HG03469 (cell line): Measurements from ENCODE around the gene SKOR1.

Experiments used
- ATAC-seq: cut with Tn5 transposase; IDR thresholded peaks from one replicate; pipeline ENCODE4 v1.9.1; 2021; ENCODE audit warnings: mild to moderate bottlenecking, moderate library complexity, moderate number of reproducible peaks; ENCODE audit not compliant: unreplicated experiment

The SKOR1 gene, protein sequence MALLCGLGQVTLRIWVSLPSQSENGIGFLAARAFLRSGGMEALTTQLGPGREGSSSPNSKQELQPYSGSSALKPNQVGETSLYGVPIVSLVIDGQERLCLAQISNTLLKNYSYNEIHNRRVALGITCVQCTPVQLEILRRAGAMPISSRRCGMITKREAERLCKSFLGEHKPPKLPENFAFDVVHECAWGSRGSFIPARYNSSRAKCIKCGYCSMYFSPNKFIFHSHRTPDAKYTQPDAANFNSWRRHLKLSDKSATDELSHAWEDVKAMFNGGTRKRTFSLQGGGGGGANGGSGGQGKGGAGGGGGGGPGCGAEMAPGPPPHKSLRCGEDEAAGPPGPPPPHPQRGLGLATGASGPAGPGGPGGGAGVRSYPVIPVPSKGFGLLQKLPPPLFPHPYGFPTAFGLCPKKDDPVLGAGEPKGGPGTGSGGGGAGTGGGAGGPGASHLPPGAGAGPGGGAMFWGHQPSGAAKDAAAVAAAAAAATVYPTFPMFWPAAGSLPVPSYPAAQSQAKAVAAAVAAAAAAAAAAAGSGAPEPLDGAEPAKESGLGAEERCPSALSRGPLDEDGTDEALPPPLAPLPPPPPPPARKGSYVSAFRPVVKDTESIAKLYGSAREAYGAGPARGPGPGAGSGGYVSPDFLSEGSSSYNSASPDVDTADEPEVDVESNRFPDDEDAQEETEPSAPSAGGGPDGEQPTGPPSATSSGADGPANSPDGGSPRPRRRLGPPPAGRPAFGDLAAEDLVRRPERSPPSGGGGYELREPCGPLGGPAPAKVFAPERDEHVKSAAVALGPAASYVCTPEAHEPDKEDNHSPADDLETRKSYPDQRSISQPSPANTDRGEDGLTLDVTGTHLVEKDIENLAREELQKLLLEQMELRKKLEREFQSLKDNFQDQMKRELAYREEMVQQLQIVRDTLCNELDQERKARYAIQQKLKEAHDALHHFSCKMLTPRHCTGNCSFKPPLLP

DNA sequence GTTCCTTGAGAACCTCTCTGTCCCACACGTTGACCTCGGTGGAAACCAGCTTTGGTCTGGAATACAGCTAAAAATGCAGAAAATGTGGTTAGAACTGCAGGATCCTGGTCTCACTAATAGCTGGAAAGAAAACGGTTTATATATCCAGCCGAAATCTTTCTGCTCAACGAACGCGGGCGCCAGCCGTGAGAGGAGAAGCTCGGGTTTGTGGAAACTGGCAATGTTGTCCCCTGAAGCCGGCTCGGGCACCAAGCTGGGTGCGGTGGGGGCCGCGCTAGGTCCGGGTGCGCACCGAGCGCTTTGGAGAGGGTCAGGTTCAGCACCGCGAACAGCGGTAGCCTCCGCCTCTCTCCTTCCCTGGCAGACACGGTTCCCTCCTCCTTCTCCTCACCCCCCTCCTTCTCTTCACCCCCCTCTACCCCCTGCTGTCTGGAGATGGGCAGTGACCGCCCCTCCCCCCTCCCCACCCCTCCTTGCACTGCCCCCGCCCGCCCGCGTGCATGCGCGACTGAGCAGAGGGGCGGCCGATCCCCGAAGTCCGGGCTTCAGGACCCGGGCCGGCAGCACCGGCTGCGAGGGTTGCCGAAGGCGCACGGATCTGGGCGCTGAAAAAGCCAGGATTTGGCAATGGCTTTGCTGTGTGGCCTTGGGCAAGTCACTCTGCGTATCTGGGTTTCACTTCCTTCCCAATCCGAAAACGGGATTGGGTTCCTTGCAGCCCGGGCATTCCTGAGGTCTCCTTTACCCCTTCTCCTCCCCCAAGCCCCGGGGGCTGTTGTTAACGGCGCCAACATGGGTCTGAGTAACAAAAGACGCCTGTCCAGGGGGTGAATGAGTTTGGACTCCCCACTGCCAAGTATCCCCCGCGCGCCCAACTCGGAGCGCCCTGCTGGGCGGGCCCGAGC, at the start of gene SKOR1:
TSS of gene SKOR1 (plus strand) at position 534 of the 905 bp plus-strand sequence. CDS start at position 628, 94 bp downstream.
- no peak for ATAC-seq

DNA sequence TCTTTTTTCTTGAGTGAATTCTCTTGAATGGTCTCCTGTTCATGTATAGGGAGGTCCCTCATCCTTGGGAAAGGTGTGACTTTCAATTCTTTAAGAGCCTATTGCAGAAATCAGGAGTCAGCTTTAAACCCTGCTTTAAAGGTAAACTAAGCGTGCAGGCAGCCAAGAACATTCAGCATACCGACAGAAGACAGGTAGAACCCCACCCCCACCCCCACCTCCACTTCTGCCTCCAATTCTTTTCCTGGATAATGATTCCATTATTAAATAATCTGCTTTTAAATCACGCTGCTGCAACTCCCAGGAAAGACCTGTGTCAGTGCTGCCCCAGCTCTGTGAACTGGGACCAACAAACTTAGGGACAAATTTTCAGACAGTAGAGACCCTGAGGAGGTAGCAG, 49.3 kb upstream of the SKOR1 start:
- no peak for ATAC-seq

DNA sequence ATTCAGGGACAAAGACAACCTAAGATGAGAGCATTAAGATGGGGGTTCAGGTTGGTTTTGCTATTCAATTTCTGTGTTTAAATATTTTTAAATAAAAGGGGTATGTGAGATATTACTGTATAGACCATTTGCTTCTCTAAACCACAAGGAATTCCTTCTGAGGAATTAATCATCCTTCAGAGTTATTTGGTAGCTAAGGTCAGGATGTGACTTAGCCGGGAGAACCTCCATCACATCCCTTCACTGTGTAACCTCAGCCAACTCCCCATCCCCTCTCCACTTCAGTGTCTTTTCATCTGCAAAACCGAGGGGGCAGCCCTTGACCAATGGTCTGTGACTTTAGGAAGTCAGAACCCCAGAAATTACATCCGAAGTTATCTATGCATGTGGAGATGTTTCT, 48.7 kb upstream of the SKOR1 start:
- no peak for ATAC-seq

DNA sequence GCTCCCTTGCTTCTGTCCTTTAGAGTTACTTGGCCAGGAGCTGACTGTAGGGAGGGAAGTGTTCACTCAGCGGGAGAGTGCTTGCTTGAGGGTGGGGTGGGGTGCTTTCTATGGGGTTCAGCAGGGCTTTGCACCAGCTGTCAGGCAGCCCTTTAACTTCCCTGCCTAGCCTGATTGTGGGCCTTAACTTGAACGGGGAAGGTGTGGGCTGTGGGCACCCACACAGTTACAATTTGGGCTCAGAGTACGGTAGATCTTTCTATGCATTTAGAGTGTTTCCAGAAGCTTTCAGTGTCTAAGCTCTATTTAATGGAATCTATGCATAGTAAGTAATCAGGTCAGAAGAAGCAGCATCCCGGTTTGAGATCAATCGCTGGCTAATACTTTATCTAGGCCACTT, 48.2 kb upstream of the SKOR1 start:
- ATAC-seq = no peak

DNA sequence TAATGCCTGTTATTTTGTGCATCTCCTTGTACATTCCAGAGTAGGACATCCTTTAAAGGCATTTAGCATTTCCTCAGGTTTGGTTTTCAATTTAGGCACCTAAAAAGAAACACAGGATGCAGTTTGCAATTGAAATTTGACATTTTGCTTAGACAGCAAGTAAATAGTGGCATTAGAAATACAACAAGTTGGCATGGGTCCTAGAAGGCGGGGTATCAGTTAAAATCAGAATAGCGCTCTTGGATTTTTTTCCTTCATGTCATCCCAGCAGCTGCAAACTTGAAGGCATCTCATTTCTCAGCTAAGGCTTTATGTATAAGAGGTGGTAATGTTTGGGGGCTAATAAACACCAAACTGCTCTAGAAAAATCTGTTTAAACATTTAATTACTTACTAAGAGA, 47.5 kb upstream of the SKOR1 start:
- ATAC-seq = no peak

DNA sequence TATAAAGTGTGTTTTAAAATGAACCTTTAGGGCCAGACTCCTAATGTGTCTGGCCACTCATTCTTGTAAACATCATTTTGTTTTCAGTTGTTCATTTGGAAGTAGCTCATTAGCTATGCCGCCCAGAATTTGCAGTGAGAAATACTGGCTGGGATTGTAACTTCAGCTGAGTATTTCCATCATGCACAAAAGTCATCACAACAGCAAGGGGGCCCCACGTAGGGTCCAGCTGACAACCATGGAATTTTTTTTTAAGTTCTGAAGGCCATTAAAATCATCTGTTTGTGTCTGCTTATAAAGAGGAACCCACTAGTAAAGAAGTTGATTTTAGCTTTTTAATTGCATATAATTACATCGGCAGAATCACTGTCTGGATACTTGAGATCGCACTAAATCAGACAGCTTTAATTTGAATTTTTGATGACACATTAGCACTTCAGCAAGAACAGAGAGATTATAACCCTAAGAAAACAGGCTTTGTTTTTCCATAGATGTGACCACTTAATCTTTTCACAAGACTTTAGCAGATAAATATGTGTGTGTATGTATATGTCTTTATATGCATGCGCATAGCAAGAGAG, 46.3 kb upstream of the SKOR1 start:
- ATAC-seq = no peak

DNA sequence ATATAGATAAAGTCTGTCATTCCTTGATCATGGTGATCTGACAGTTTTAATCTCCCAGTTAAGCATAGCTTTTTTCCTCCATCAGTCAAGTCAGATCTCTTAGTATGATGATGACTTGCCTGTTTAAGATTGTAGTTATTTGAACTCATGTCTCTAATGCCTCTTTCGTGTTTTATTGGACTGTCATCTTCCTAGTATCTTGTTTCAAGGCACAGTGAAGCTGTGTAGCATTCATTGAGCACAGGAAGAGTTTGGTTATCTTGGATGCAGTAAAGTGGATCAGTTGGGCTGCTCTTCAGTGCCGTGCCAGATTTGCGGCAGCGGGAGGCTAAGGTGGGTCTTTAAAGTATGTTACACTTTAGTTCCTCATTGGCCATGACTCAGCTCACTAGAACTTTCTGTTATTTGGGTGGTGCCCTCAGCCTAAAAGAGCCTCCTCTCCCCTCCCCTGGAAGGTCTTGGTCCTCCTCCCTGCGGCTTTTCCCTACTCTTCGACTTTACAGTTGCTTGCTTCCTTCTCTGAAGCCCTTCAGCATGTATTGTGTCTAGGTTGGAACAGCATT, 45.7 kb upstream of the SKOR1 start:
- ATAC-seq = no peak

DNA sequence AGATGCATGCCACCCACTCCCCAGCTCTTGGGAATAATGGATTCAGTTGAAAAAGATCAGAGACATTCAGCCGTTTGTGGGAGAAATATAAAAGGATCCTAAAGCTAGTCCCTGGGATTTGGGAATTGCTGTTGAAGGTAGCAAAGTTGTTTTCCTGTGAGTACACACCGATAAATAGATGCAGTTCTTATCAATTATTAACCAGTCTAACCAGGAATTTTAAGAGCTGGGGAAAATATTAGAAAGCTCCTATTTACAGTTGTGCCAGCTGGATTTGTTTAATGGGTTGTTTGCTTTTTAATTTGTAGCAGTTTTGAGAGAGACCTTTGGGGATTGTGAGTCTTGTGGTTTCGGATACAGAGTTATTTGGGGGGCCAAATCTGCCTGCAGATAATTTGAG, 44.2 kb upstream of the SKOR1 start:
- ATAC-seq = no peak

DNA sequence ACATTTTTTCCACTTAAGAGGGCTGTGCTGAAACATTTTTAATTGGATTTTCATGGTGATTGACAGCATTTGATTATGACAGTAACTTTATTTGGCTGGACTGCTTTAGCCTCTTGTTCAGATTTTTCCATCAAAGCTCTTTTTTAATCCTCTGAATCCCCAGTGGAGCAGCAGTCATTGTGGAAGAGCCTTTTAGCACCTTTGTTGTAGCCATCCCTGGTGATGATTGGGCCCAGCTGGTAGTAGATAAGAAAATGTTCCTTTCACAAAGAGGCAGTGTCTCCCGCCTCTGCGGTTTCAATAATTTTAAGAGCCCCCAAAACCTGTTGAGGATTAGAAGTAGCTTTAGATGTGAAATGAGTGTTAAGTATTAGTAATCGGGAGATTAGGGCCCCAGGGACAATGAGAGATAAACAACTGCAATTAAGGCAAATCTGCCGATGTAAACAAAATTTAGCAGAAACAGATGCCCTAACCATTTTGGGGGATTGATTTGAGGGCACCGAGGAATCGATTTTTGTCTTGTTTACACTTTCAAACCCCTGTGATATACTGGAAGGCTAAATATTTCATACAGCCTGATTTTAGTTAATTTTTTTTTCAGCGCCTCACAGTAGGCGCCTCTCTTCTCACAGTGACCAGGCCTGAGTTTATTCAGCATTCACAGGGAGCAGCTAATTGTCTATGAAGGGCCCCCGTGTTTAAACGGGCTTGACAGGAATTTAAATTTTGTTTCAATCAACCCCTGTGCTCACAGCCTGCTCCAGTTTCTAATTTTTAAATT, 43.2 kb upstream of the SKOR1 start:
- ATAC-seq = no peak

DNA sequence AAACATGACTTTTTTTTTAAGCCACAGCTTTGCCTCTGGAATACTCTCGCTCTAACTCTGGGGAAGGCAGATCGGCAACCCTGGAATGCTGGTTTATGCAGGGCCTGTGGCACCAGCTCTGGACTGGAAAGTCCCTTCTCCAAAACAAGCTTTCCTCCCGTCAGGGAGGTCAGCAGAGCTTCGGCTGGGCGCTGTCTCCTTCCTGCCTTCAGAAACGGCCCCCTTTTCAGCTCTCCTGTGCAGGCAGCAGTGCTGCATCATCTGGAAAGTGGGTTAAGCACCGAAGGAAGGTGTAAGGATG, 42.7 kb upstream of the SKOR1 start:
- ATAC-seq = no peak

DNA sequence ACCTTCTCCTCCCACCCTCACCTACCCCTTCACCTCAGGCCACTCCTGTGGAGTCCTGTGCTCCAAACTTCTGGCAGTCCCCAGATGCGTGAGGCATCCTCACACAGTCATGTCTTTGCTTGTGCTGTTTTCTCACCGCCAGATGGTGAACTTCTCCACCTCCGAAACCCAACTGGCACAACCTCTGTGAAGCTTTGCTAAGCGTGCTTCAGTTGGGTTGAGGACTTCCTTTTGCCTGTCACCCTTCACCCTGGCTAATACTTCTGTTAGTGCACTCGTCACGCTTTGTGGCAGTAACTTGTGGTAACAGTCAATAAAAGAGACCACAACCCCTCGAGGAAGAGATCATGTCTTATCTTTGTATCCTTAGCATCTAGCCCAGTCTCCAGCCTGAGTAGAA, 42.0 kb upstream of the SKOR1 start:
- peak; percentile 41 for ATAC-seq

DNA sequence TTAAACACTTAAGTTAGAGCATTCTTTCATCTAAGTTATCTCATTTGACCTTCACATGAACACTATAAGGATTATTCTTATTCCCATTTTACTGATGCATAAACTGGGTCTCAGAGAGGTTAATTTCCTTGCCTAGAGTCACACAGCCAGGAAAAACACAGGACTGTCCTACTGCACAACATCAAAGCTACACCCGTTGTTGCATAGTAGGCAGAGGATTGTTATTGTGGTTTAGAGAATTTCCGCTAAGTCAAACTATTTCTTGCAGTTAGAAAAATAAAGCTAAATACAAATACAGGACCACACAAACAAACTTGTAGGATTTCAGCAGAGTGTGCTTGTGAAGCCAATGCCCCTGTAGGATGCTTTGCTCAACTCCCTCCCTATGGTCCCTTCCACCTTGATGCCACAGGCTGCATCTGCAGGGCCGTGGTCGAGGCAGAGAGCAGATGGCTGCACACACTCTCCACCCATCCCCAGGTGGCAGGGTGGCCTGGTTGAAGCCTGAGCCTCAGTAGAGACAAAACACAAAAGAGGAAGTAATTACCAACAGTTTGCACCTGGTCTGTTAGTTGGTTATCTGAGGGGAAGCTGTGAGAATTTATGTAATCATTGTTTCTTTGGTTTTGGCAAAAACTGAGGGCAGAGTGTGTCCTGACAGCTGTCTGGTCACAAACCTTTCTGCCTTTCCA, 41.1 kb upstream of the SKOR1 start:
- peak; percentile 65 for ATAC-seq

DNA sequence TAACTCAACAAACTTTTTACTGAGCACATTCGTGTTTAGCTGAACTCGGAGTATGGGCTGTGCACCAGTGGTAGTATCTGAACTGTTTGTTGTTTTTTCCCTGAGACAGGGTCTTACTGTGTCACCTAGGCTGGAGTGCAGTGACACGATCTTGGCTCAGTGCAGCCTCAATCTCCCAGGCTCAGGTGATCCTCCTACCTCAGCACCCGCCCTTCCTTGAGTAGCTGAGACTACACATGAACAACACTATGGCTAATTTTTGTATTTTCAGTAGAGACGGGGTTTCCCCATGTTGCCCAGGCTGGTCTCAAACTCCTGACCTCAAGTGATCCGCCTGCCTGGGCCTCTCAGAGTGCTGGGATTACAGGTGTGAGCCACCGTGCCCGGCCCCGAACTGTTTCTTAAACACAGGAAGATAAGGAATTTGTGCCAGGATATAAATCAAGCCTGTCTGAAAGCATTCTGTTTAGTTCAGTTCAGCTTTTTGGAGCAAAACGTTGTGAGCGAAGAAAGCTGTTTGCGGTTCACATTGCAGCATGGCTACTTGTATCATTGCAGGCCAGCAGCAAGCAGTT, 40.4 kb upstream of the SKOR1 start:
- ATAC-seq = no peak

DNA sequence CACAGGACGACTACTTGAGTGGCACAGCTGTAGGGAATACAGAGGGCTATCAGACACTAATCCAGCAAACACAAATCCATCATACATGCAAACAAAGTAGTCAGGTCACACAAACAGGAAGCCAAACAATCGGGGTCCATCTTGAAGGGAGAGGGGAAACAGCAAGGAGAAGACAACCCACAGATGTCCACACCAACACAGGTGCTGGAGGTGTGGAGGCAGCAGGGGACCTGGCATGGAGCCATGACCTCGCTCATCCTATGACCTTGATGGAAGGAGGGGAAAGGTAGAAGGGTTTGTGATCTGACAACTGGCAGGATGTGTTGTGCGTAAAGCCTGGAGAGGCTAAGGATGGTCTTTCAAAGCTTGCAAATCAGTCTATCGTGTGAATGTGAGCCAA, 39.9 kb upstream of the SKOR1 start:
- no peak for ATAC-seq

DNA sequence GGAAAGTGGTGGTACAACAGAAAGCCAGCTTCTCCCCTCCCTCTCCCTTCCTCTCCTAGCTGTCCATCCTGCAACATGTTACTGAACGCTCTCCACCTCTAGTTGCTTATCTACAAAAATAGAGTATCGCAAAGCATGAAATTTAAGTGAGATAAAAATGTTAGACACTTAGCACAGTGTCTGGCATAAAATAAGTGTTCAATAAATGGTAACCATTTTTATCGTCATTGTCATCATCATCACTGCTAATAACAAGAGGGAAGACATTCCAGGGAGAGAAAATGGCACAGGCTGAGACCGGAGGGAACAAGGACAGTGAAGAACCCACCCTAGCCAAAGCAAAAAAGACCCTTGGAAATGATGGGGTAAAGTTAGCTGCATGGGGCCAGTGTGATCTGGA, 38.7 kb upstream of the SKOR1 start:
- ATAC-seq = no peak

DNA sequence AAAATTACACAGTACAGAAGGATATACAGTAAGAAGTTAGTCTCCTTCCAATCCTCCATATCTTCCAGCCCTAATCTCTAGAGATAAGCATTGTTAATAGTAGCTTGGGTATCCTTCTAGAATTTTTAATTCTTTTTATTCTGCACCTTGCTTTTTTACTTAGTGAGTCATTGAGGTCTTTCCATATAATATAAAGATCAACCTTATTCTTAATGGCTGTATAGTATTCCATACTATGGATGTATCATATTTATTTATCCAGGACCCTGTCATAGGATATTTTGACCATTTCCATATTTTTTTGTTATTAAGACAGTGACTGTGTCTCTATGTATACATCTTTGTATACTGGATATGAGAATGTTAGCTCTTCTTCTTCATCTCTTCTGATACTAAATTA, 36.3 kb upstream of the SKOR1 start:
- ATAC-seq = no peak

DNA sequence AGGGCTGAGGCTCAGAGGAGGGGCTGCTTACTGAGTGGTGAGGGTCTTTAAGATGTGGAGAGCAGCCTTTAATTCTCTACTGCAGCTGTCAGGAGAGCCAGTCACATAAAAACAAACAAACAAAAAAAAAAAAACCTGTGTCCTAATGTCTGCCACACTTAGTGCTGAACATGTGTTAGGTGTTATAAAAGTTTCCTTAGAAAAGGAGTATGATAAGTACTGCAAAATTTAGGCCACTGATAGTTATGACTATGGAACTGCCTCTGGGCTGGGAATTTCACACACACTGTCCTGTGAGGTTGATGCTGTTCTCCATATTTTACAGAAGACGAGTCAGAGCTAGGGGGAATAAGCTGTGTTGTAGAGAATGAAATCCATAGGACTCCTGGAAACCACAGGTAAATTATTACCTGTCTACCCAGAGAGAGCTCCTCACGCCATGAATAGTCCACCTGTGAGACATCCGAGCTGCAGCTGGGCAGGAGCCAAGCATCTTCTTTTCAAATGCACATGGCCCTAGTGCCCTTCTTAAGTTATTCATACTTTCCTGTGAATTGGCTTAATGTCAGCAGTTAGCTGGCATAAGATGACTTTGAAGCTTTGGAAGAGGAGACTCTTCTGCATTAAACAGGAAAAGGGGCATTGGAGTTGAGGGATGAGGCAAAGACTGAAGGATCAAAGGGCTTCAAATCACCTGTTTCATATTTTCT, 34.5 kb upstream of the SKOR1 start:
- no peak for ATAC-seq
